Tibial nerve (tissue), 4 donors: ENCODE results near the gene CIITA. TPM values are rescaled to one million over a fixed set of nuclear protein-coding genes. Genes with fewer than 3 reads are reported as not detected.
A peak's percentile ranks its signal among the peaks of the same experiment; 100 is the strongest.

Experiments used
- DNase-seq, 2 donors: peaks; one replicate each; pipeline ENCODE4 v3.0.0-alpha.2; 2019; ENCODE audit warnings: low spot score in 2 of 2
- H3K27ac ChIP-seq, 4 donors: fragments of 200-600 bp; sonication (generic) in 3 of 4; one replicate each; pipeline ENCODE4 v1.5.1; 2017 to 2019; ENCODE audit warnings: mild to moderate bottlenecking in 1 of 4
- H3K27me3 ChIP-seq, 2 donors: fragments of 200-600 bp; sonication (generic) in 1 of 2; one replicate each; pipeline versions ENCODE4 v1.5.1 to v1.6.0; 2017 to 2019
- H3K36me3 ChIP-seq, 3 donors: fragments of 200-600 bp; sonication (generic); one replicate each; pipeline ENCODE4 v1.5.1; 2018 to 2019
- H3K4me1 ChIP-seq, 4 donors: fragments of 200-600 bp; sonication (generic) in 3 of 4; one replicate each; pipeline ENCODE4 v1.5.1; 2017 to 2019
- H3K4me3 ChIP-seq, 4 donors: fragments of 200-600 bp; sonication (generic) in 3 of 4; one replicate each; pipeline ENCODE4 v1.5.1; 2017 to 2019; ENCODE audit warnings: mild to moderate bottlenecking in 1 of 4, moderate library complexity in 1 of 4
- H3K9me3 ChIP-seq, 4 donors: fragments of 200-600 bp; sonication (generic) in 3 of 4; one replicate each; pipeline ENCODE4 v1.5.1; 2017 to 2019
- CTCF ChIP-seq, 5 experiments: fragments of 200-600 bp in 3 of 5; fragments of 450-650 bp in 2 of 5; sonication (generic) in 3 of 5; IDR thresholded peaks; one replicate each; pipeline ENCODE4 v1.5.1; 2016 to 2019; ENCODE audit warnings: antibody characterized with exemption in 5 of 5, mild to moderate bottlenecking in 3 of 5, moderate library complexity in 2 of 5
- EP300 ChIP-seq, 2 donors: sonication (generic); formaldehyde crosslinking; IDR thresholded peaks; one replicate each; pipeline ENCODE4 v1.6.1; 2017; ENCODE audit warnings: antibody characterized with exemption in 2 of 2, mild to moderate bottlenecking in 1 of 2
- POLR2A ChIP-seq, 2 donors: fragments of 450-650 bp; IDR thresholded peaks; one replicate each; pipeline ENCODE4 v1.6.1; 2017; ENCODE audit warnings: antibody characterized with exemption in 2 of 2, mild to moderate bottlenecking in 2 of 2, moderate library complexity in 2 of 2
- WGBS, 2 donors: methylation state at CpG; one replicate each; pipeline ENCODE4 v1.1.5; 2018; 5-methylcytosine and 5-hydroxymethylcytosine counted together
- total RNA-seq, 4 donors: library from RNA; depleted of rRNA; stranded (reverse); fragments of >200 nt; gene quantifications; one replicate each; pipeline ENCODE4 v1.1.0, GENCODE V29; 2016

The CIITA gene
- total RNA-seq, 4 donors from 2014 or later: 7.5 to 38.7 (median 17.8) TPM

GRCh38 chr16:10979717-10980601 lies 103.0 kb downstream of the CIITA start:
- Histone ChIP-seq H3K4me1 (peaks cover 0 to 32% (median 0%) of the 10 kb centered on the region in 4 donors), H3K36me3 (peaks cover 0 to 71% (median 8%) of the 10 kb centered on the region in 3 donors), H3K4me3 (no peak overlapping the region), H3K9me3 (no peaks in the 10 kb centered on the region), H3K27me3 (no peaks in the 10 kb centered on the region), H3K27ac (peak overlapping the region in 2 of 4 donors; percentile 48 to 49)
- WGBS, 2 donors: 49 to 55% methylated on average over 19 of the region's 19 CpGs
- TF ChIP-seq CTCF (IDR thresholded peaks at IDR 0.05) (no peak), EP300 (IDR thresholded peaks at IDR 0.05) (peak in 1 of 2 donors; percentile 55)
- peak in 1 of 2 donors; percentile 31 for DNase-seq

GRCh38 chr16:10980813-10981212 lies 103.8 kb downstream of the CIITA start:
- 84 to 94% methylated on average over 3 of the region's 3 CpGs for WGBS, 2 donors
- no peak overlapping the region for H3K27ac ChIP-seq
- peaks cover 0 to 32% (median 0%) of the 10 kb centered on the region in 4 donors for H3K4me1 ChIP-seq
- H3K36me3 ChIP-seq: peaks cover 0 to 64% (median 13%) of the 10 kb centered on the region in 3 donors
- no peak for DNase-seq
- no peaks in the 10 kb centered on the region for H3K9me3 ChIP-seq
- H3K27me3 ChIP-seq: no peaks in the 10 kb centered on the region
- H3K4me3 ChIP-seq: no peak overlapping the region
- TF ChIP-seq CTCF (IDR thresholded peaks at IDR 0.05): no peak
- TF ChIP-seq EP300 (IDR thresholded peaks at IDR 0.05): no peak
- no peak for TF ChIP-seq POLR2A (IDR thresholded peaks at IDR 0.05)

GRCh38 chr16:10981697-10982216 lies 104.8 kb downstream of the CIITA start:
- TF ChIP-seq POLR2A (IDR thresholded peaks at IDR 0.05) (no peak), EP300 (IDR thresholded peaks at IDR 0.05) (no peak), CTCF (IDR thresholded peaks at IDR 0.05) (peak in 1 of 5 experiments; percentile 12)
- H3K36me3 ChIP-seq: peaks cover 0 to 56% (median 13%) of the 10 kb centered on the region in 3 donors
- DNase-seq: no peak
- H3K27ac ChIP-seq: no peak overlapping the region
- H3K4me1 ChIP-seq: peaks cover 0 to 32% (median 0%) of the 10 kb centered on the region in 4 donors
- no peaks in the 10 kb centered on the region for H3K27me3 ChIP-seq
- H3K9me3 ChIP-seq: no peaks in the 10 kb centered on the region
- H3K4me3 ChIP-seq: no peak overlapping the region
- 84 to 85% methylated on average over 4 of the region's 4 CpGs for WGBS, 2 donors

- no peak overlapping the region for H3K4me3 ChIP-seq
- no peak for TF ChIP-seq CTCF (IDR thresholded peaks at IDR 0.05)
- peak in 1 of 2 donors; percentile 24 for TF ChIP-seq EP300 (IDR thresholded peaks at IDR 0.05)
- H3K36me3 ChIP-seq: peaks cover 0 to 52% (median 10%) of the 10 kb centered on the region in 3 donors
- peak in 1 of 2 donors; percentile 45 for DNase-seq
- peaks cover 0 to 32% (median 0%) of the 10 kb centered on the region in 4 donors for H3K4me1 ChIP-seq
- H3K9me3 ChIP-seq: no peaks in the 10 kb centered on the region
- H3K27ac ChIP-seq: peak overlapping the region in 1 of 4 donors; percentile 45
- 64 to 78% methylated on average over 15 of the region's 15 CpGs for WGBS, 2 donors
- no peaks in the 10 kb centered on the region for H3K27me3 ChIP-seq
Observed at GRCh38 chr16:10982465-10983150, 105.6 kb downstream of the CIITA start.
